SU-DHL-6 (cell line): ENCODE data around the gene IL1R2.

ENCODE experiments used
- H2AFZ ChIP-seq: fragments of 200-600 bp; sonication (generic); 2 replicates; pipeline ENCODE4 v1.6.1; 2014; ENCODE audit warnings: low read depth, mild to moderate bottlenecking, moderate library complexity, mixed read lengths, antibody characterized with exemption, low read length; ENCODE audit not compliant: severe bottlenecking
- H3F3A ChIP-seq: fragments of 200-600 bp; shearing (Covaris generic); 2 replicates; pipeline ENCODE4 v1.6.0; 2016; ENCODE audit warnings: antibody characterized with exemption, mild to moderate bottlenecking; ENCODE audit not compliant: insufficient read depth
- H3K27ac ChIP-seq: fragments of 200-600 bp; sonication (generic); 2 replicates; pipeline ENCODE4 v1.5.1; 2016; ENCODE audit warnings: low read depth, mild to moderate bottlenecking, low read length, moderate library complexity, mixed read lengths
- H3K27me3 ChIP-seq: fragments of 200-600 bp; sonication (generic), shearing (Covaris generic); 2 replicates; pipeline ENCODE4 v1.6.0; 2014; ENCODE audit warnings: mild to moderate bottlenecking, low read length
- H3K36me3 ChIP-seq: fragments of 200-600 bp; sonication (generic); 2 replicates; pipeline ENCODE4 v1.6.1; 2014; ENCODE audit warnings: mild to moderate bottlenecking, low read length, mixed read lengths
- H3K4me2 ChIP-seq: fragments of 300-600, 200-600 bp; shearing (Covaris generic), sonication (generic); 2 replicates; pipeline ENCODE4 v1.6.0; 2014; ENCODE audit warnings: low read length, low read depth, mild to moderate bottlenecking; ENCODE audit not compliant: poor library complexity, severe bottlenecking
- H3K4me3 ChIP-seq: fragments of 200-600 bp; sonication (generic); 2 replicates; pipeline ENCODE4 v1.5.1; 2014; ENCODE audit warnings: antibody characterized with exemption, low read length, mild to moderate bottlenecking, mixed read lengths; ENCODE audit not compliant: insufficient read depth, poor library complexity, severe bottlenecking
- H3K79me2 ChIP-seq: fragments of 200-600 bp; sonication (generic); 2 replicates; pipeline ENCODE4 v1.6.1; 2014; ENCODE audit warnings: mild to moderate bottlenecking, low read length, moderate library complexity; ENCODE audit not compliant: insufficient read depth
- H3K9ac ChIP-seq: fragments of 200-600 bp; sonication (generic); 2 replicates; pipeline ENCODE4 v1.7.0; 2014; ENCODE audit warnings: mild to moderate bottlenecking, low read length
- H3K9me2 ChIP-seq: fragments of 200-600 bp; sonication (generic); replicated peaks from 2 replicates; pipeline ENCODE4 v1.6.1; 2014; ENCODE audit warnings: low read length; ENCODE audit not compliant: insufficient read depth
- H3K9me3 ChIP-seq: fragments of 200-600 bp; sonication (generic); 2 replicates; pipeline ENCODE4 v1.6.1; 2014; ENCODE audit warnings: low read length, mixed read lengths; ENCODE audit not compliant: insufficient read depth
- H4K20me1 ChIP-seq: fragments of 200-600 bp; sonication (generic); 2 replicates; pipeline ENCODE4 v1.6.1; 2014; ENCODE audit warnings: low read depth, mild to moderate bottlenecking, antibody characterized with exemption, low read length, moderate library complexity, mixed read lengths
- EZH2phosphoT487 ChIP-seq: fragments of 200-600 bp; sonication (generic), shearing (Covaris generic); conservative IDR thresholded peaks from 2 replicates; pipeline ENCODE4 v1.6.1; 2018; ENCODE audit warnings: mild to moderate bottlenecking, antibody characterized with exemption, low read length, moderate library complexity, mixed read lengths
- TF ChIP-seq, protein P1 (sequence below): fragments of 200-600 bp; sonication (generic); IDR thresholded peaks from one replicate; pipeline ENCODE4 v1.5.1; 2017; ENCODE audit warnings: antibody characterized with exemption, mild to moderate bottlenecking, low read length, moderate library complexity; ENCODE audit not compliant: insufficient read depth, poor library complexity, severe bottlenecking

IL1R2 gene

GRCh38 chr2:102020596-102021170 is 28.9 kb downstream of the IL1R2 start:
- no peak for TF ChIP-seq EZH2phosphoT487
- TF ChIP-seq, protein P1, sequence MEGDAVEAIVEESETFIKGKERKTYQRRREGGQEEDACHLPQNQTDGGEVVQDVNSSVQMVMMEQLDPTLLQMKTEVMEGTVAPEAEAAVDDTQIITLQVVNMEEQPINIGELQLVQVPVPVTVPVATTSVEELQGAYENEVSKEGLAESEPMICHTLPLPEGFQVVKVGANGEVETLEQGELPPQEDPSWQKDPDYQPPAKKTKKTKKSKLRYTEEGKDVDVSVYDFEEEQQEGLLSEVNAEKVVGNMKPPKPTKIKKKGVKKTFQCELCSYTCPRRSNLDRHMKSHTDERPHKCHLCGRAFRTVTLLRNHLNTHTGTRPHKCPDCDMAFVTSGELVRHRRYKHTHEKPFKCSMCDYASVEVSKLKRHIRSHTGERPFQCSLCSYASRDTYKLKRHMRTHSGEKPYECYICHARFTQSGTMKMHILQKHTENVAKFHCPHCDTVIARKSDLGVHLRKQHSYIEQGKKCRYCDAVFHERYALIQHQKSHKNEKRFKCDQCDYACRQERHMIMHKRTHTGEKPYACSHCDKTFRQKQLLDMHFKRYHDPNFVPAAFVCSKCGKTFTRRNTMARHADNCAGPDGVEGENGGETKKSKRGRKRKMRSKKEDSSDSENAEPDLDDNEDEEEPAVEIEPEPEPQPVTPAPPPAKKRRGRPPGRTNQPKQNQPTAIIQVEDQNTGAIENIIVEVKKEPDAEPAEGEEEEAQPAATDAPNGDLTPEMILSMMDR = peak; percentile 80
- Histone ChIP-seq H3K36me3 (no peaks in the 10 kb centered on the region), H3K9ac (no peak overlapping the region), H3K4me3 (no peak overlapping the region), H3K27ac (no peak overlapping the region), H4K20me1 (no peaks in the 10 kb centered on the region), H3K27me3 (no peaks in the 10 kb centered on the region), H2AFZ (no peak overlapping the region), H3F3A (no peaks in the 10 kb centered on the region), H3K79me2 (no peaks in the 10 kb centered on the region), H3K4me2 (no peak overlapping the region), H3K9me3 (no peaks in the 10 kb centered on the region), H3K9me2 (no peaks in the 10 kb centered on the region)

- Histone ChIP-seq H3K27ac (no peak overlapping the region), H3K36me3 (no peaks in the 10 kb centered on the region), H3K9me3 (no peaks in the 10 kb centered on the region), H2AFZ (no peak overlapping the region), H4K20me1 (no peaks in the 10 kb centered on the region), H3K9ac (no peak overlapping the region), H3K4me2 (no peak overlapping the region), H3F3A (no peaks in the 10 kb centered on the region), H3K79me2 (no peaks in the 10 kb centered on the region), H3K9me2 (no peaks in the 10 kb centered on the region), H3K4me3 (no peak overlapping the region), H3K27me3 (no peaks in the 10 kb centered on the region)
- TF ChIP-seq, protein P1 = no peak
- TF ChIP-seq EZH2phosphoT487 = no peak
These were observed 30.0 kb downstream of the IL1R2 start for GRCh38 chr2:102021779-102022178.

DNA sequence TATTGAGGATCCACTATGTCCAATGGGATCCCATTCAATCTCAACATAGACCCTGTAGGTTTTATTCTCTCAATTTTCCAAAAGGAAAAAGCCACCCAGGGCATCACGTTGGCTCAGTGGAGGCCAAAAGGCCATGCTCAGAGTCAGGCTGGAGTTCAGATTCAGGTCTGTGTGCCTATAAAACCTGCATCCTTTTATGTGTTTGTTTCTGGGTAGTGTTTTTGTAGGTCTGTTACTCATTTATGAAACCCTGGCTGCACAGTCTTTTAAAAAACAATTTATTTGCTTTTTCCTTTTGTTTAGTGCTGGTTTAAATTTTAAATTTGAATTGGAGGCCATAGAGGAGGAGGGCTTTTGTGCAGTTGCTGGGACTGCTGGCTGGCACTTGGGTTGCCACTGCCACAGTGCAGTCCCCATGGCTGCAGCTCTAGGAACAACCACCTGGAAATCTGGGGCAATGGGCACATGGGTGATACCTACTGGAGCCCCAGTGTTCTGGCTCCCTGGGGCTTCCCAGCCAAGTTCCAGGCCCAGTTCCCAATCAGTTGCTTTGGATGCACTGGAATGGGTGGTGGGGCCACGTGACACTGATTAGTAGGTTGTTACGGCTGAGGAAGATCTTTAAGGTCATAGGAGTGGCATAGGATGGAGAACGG is 31.3 kb downstream of the IL1R2 start:
- no peaks in the 10 kb centered on the region for H3F3A ChIP-seq
- no peaks in the 10 kb centered on the region for H4K20me1 ChIP-seq
- H2AFZ ChIP-seq = no peak overlapping the region
- no peak overlapping the region for H3K4me2 ChIP-seq
- no peaks in the 10 kb centered on the region for H3K27me3 ChIP-seq
- no peak overlapping the region for H3K9ac ChIP-seq
- no peaks in the 10 kb centered on the region for H3K79me2 ChIP-seq
- TF ChIP-seq EZH2phosphoT487 = no peak
- TF ChIP-seq, protein P1 = no peak
- no peaks in the 10 kb centered on the region for H3K9me2 ChIP-seq
- no peak overlapping the region for H3K4me3 ChIP-seq
- no peak overlapping the region for H3K27ac ChIP-seq
- H3K36me3 ChIP-seq = no peaks in the 10 kb centered on the region
- H3K9me3 ChIP-seq = no peaks in the 10 kb centered on the region
